ENCODE data around the gene ASTN2.

ASTN2 gene

DNA sequence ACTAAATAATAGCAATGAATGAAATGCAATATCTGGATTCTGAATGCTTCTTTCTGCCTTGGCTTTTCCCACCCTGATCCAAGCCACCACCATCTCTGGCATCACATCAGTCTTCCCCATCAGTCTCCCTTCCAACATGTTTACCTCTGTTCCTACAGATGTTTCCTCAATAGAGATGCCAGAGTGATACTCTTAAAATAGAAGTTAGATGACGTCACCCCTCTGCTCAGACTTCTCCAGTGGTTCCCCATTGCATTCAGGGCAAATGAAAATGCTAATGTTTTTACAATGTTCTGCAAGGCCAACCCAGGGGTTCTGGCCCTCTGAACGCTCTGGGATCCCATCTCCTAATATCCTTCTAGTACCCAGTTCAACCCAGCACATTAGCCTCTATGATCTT is 422.0 kb downstream of the ASTN2 start:
- TF ChIP-seq CTCF (IDR thresholded peaks at IDR 0.05; ENCODE audit: low read depth, low read length, missing control alignments), result no peak
- no peak overlapping the region for H3K4me3 ChIP-seq (ENCODE audit: low read depth, low read length)
- DNase-seq (ENCODE audit: low read depth), result no peak

GRCh38 chr9:116991051-116991450 is 423.8 kb downstream of the ASTN2 start:
- no peak for DNase-seq (ENCODE audit: low read depth)
- no peak overlapping the region for H3K4me3 ChIP-seq (ENCODE audit: low read depth, low read length)
- TF ChIP-seq CTCF (IDR thresholded peaks at IDR 0.05; ENCODE audit: low read depth, low read length, missing control alignments), result no peak

DNA sequence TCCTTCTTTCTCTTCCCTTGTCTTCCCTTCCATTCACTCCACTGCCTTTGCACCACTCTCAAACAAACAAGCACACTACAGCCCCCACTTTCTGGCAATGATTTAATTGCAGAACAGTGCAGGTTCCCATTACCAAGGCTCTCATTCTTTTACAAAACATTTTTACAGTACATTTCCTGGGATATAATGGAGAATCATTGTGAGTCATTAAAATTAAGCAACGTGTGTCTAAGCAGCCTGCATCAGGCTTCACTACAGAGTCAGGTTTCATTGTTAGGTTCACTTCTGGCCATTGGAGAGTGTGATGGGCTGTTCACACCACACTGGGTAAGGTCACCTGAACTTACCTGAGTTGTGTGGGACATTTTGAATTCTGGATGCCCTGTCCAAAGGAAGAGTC is 424.3 kb downstream of the ASTN2 start:
- no peak for DNase-seq (ENCODE audit: low read depth)

DNA sequence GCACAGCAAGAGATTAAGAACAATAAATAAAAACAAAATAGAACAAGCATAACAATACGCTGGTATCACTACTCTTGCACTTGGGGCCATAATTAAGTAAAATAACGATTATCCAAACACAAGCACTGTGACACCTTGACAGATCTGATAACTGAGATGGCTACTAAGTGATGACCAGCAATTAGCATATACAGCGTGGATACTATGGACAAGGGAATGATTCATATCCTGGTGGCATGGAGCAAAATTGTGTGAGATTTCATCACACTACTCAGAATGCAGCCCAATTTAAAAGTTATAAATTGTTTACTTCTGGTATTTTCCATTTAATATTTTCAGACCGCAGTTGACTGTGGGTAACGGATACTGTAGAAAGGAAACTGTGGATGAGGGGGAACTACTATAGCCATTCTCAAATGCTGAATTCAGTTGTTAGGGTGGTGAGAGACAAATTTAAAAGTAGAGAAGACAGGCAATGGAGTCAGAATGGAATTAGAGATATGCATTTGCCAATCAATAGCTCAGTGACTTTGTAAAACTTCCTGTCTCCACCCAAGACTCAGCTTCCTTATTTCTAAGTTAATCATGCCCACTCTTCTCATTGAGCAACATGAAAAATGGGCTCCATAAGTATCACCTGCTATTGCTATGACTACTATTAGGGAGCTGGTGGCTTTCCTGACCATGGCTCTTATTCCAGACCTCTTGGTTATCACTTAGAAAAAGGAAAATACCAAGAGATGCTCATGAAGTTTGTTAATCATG is 427.0 kb downstream of the ASTN2 start:
- H3K4me3 ChIP-seq (ENCODE audit: low read depth, low read length), result no peak overlapping the region
- DNase-seq (ENCODE audit: low read depth), result no peak
- no peak for TF ChIP-seq CTCF (IDR thresholded peaks at IDR 0.05; ENCODE audit: low read depth, low read length, missing control alignments)

More for the DNA sequence above, 424.3 kb downstream of the ASTN2 start:
- TF ChIP-seq CTCF (IDR thresholded peaks at IDR 0.05; ENCODE audit: low read depth, low read length, missing control alignments), result no peak
- no peak overlapping the region for H3K4me3 ChIP-seq (ENCODE audit: low read depth, low read length)

- no peak for DNase-seq (ENCODE audit: low read depth)
Measured at GRCh38 chr9:116986015-116986414, 428.8 kb downstream of the ASTN2 start.

GRCh38 chr9:116985596-116985995 is 429.3 kb downstream of the ASTN2 start:
- H3K4me3 ChIP-seq (ENCODE audit: low read depth, low read length), result no peak overlapping the region
- TF ChIP-seq CTCF (IDR thresholded peaks at IDR 0.05; ENCODE audit: low read depth, low read length, missing control alignments), result no peak
- no peak for DNase-seq (ENCODE audit: low read depth)

More at GRCh38 chr9:116986015-116986414, 428.8 kb downstream of the ASTN2 start:
- H3K4me3 ChIP-seq (ENCODE audit: low read depth, low read length), result no peak overlapping the region
- TF ChIP-seq CTCF (IDR thresholded peaks at IDR 0.05; ENCODE audit: low read depth, low read length, missing control alignments), result no peak

GRCh38 chr9:116984111-116984510 is 430.7 kb downstream of the ASTN2 start:
- no peak for TF ChIP-seq CTCF (IDR thresholded peaks at IDR 0.05; ENCODE audit: low read depth, low read length, missing control alignments)
- no peak for DNase-seq (ENCODE audit: low read depth)
- H3K4me3 ChIP-seq (ENCODE audit: low read depth, low read length), result no peak overlapping the region

Data from GM12864 (cell line).